NCI-H2171 treated with DMSO at 0.1 percent for 48 hours (cell line): ENCODE results near the gene SMIM28.
"Not testable (repeated sequence)": the region's sequence is repeated elsewhere in the genome, so short reads cannot be mapped to it uniquely, and the experiment has no call there.

ENCODE experiments used
- DNase-seq: peaks from one replicate; lab custom pipeline; 2025; lab: John Stamatoyannopoulos, UW

Gene SMIM28

DNA sequence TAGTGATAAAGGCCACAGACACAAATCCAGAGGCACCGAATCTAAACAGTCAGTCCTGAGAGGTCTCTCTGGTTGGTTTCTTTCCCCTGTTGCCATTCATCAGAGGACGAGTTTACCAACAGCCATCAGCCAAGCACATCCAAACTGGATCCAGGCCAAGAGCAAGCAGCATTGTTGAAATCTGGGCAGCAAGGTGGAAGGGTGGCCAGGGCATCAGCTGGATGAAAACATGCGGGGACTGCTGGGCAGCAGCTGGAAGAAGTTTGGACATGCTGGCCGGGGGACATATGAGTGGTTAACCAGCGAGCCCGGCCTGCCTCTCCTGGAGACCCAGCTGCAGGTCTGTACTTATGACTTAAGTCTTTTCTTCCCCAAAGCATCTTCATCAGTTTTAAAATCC is at the start of gene SMIM28:
Gene SMIM28, plus strand, starts transcription at position 62 of the 400 bp plus-strand sequence. Its CDS starts 168 bp downstream, at position 230.
- DNase-seq: no peak

DNA sequence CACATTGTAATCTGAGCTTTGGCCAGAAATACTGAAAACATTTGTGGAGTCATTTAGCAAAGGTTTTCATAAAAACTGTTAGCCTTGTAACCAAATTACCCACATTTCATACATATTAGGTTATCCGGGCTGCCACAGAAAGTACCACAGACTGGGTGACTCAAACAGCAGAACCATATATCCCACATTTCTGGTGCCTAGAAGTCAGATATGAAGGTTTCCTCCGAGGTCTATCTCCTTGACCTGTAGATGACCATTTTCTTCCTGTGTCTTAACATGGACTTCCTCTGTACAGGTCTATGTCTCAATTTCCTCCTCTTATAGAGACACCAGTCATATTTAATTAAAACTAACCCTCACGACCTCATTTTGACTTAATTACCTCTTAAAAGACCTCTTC is 49.5 kb upstream of the SMIM28 start:
- no peak for DNase-seq

GRCh38 chr6:138330763-138331162 is 46.9 kb upstream of the SMIM28 start:
- DNase-seq: no peak

GRCh38 chr6:138331444-138331843 is 46.3 kb upstream of the SMIM28 start:
- DNase-seq: no peak

- no peak for DNase-seq
These were observed 45.7 kb upstream of the SMIM28 start for GRCh38 chr6:138331984-138332383.

DNA sequence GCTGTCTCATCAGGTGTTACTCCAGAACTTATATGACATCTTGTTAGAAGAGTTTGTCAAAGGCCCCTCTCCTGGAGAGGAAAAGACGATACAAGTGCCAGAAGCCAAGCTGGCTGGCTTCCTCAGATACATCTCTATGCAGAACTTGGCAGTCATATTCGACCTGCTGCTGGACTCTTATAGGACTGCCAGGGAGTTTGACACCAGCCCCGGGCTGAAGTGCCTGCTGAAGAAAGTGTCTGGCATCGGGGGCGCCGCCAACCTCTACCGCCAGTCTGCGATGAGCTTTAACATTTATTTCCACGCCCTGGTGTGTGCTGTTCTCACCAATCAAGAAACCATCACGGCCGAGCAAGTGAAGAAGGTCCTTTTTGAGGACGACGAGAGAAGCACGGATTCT is 43.7 kb upstream of the SMIM28 start:
- DNase-seq: no peak

DNA sequence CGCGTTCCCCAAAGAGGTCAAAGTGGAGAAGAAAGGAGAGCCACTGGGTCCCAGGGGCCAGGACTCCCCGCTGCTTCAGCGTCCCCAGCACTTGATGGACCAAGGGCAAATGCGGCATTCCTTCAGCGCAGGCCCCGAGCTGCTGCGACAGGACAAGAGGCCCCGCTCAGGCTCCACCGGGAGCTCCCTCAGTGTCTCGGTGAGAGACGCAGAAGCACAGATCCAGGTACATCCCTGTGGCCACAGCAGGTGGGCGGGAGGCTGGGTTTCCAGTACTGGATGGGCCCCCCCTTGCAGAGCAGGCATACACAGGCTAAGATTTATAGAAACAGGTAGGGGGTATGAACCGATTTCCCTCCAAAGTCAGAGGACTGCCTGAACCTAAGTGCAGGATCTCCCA is 42.7 kb upstream of the SMIM28 start:
- DNase-seq: no peak

- DNase-seq: no peak
These were observed 41.5 kb upstream of the SMIM28 start for GRCh38 chr6:138336221-138336620.

DNA sequence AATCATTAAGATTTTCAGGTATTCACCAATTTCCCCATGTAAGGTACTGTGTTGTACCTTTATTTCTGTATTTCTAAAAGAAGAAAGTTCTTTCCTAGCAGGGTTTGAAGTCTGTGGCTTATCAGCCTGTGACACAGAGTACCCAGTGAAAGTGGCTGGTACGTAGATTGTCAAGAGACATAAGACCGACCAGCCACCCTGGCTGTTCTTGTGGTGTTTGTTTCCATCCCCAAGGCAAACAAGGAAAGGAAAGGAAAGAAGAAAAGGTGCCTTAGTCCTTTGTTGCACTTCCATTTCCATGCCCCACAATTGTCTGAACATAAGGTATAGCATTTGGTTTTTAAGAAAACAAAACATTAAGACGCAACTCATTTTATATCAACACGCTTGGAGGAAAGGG is 40.6 kb upstream of the SMIM28 start:
- no peak for DNase-seq

DNA sequence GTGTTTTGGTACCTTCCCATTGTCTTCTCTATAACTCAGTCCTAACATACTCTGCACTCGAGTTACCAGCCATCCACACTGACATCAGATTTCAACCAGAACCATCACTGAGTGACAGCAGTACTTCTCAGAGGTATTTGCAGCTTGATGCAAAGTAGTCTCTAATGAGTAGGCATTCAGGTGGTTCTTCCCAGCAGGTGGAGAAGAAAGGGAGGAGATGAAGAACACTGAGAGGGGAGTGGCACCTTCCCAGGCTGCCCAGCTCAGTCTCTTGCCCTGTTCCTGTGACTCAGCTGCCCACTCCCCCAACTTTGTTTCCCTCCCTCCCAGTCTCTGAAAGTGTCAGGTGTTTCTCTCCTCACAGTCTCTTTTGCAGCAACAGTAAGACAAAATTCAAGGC is 38.7 kb upstream of the SMIM28 start:
- DNase-seq: no peak

GRCh38 chr6:138341176-138341575 is 36.5 kb upstream of the SMIM28 start:
- DNase-seq: no peak

- no peak for DNase-seq
These were observed 34.6 kb upstream of the SMIM28 start for GRCh38 chr6:138343112-138343511.

- DNase-seq: no peak
These were observed 32.0 kb upstream of the SMIM28 start for GRCh38 chr6:138345565-138346285.

DNA sequence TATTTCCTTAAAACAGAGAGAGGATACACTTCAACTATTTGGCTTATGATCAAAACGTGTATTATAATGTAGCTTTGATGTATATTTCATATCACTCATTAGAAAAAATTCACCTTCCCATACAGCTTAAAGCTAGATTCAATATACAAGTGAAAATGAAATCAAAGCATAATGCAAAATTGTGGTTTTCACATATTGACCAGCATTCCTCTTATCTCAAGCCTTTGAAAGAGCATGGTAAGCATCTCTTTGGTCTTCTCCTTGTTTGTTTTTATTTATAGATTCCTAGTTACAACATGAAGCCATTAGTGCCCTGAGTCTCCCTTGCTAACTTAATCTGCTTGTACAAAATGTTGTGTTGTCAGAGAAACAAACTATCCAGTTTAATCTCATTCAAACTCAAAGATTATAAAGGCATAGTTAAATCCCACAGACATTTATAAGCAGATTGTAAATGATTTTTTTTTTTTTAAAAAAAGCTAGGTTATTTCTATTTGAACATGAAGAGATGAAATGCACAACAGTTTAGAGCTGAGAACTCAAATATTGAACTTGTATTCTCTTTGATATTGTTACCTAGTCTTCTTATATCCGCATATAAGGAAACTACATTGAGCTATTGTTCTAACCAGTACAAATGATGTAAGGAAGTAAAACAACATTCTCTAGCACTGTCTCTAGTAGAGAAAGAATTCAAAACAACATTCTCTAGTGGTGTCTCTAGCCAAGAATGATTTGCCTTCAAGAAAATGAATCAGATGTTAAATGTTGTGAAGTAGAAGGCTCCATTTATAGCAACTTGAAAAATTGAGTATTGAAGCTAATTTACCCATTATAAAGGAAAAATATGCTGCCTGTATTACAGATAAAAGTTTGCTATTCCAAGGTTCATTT is 31.2 kb upstream of the SMIM28 start:
- no peak for DNase-seq

DNA sequence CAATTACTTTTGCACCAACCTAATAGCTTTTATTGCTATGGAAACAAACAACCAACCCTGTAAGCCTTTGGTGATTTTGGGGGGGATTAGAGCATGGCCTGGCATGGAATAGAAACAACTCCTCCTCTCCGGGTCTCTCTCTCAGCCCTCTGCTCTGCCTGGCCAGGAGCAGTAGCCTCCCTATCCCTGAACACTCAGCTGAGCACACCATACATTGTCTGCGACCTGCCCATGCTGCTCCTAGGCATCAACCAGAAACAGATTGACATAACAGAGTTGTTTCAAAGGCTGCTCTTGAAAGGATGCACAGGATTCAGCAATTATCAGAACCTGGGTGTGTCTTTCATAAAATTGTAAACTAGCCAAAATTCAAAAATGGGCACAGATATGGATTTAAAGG is 29.8 kb upstream of the SMIM28 start:
- DNase-seq: no peak

DNA sequence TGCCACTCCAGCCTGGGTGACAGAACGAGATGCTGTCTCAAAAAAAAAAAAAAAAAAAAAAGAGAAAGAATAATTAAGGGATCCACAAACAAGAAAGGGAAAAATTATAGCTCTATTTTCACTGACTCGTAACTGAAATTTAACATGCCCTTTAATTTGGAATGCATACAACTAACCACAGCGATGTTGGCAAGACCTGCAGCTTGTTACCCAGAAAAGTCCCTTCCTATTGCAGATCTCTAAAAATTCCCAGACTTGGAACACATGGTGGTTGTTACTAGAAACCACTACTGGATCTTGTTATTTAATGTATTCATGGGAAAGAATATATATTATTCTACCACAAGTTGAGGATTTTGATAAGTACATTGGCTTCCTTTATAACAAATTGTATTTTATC is 27.8 kb upstream of the SMIM28 start:
- no peak for DNase-seq

- no peak for DNase-seq
These were observed 19.8 kb upstream of the SMIM28 start for GRCh38 chr6:138357928-138358327.

DNA sequence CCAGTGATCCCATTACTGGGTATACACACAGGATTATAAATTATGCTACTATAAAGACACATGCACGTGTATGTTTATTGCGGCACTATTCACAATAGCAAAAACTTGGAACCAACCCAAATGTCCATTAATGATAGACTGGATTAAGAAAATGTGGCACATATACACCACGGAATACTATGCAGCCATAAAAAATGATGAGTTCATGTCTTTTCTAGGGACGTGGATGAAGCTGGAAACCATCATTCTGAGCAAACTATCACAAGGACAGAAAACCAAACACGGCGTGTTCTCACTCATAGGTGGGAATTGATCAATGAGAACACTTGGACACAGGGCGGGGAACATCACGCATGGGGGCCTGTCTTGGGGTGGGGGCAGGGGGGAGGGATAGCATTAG is 9.0 kb upstream of the SMIM28 start:
- not testable (repeated sequence) for DNase-seq

DNA sequence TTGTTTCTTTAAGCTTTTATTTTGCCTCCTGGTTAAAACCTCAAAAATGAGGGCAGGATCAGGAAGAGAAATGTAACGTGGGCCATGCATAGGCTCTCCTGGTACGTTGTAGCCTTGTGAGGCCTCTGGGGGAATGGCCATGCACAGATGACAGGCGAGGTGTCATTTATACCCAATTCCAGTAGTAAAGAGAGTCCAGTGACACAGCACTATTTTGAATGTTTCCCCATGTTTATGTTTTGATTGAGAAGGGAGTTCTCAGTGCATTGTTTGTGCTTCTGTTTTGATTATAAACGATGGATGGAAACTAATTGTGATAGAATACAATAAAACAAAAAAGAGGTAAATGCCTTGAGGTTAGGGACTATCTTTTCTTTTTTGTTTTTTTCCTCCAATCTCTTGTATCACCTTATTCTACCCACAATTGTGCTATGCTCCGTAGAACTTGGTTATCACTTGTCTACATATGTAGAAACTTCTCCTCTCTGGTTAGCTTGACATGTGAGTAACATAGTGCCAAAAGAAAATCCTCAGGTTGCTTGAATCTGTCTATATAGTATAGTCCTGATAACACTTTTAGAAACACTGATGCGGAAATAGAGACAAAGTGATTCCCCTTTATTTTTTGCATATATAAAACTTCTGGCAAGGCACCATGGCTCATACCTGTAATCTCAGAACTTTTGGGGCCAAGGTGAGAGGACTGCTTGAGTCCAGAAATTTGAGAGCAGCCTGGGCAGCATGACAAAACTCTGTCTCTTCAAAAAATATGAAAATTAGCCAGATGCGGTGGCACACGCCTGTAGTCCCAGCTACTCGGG is 6.9 kb upstream of the SMIM28 start:
- no peak for DNase-seq

DNA sequence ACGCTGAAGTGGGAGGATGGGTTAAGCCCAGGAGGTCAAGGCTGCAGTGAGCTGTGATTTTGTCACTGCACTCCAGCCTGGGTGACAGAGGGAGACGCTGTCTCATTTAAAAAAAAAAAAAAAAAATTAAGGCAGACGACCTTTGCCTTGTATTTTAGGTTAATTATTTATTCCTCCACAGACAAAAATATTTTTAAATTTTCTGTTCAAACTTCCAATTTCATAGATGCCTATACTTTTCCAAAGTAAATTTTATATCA is 6.3 kb upstream of the SMIM28 start:
- DNase-seq: no peak

- no peak for DNase-seq
These were observed 6.0 kb upstream of the SMIM28 start for GRCh38 chr6:138371720-138372119.

- DNase-seq: no peak
These were observed 4.8 kb upstream of the SMIM28 start for GRCh38 chr6:138372711-138373463.
